ENCODE results near the gene INTS4. TPM values are rescaled to one million over a fixed set of nuclear protein-coding genes. Genes with fewer than 3 reads are reported as not detected.

The INTS4 gene, protein sequence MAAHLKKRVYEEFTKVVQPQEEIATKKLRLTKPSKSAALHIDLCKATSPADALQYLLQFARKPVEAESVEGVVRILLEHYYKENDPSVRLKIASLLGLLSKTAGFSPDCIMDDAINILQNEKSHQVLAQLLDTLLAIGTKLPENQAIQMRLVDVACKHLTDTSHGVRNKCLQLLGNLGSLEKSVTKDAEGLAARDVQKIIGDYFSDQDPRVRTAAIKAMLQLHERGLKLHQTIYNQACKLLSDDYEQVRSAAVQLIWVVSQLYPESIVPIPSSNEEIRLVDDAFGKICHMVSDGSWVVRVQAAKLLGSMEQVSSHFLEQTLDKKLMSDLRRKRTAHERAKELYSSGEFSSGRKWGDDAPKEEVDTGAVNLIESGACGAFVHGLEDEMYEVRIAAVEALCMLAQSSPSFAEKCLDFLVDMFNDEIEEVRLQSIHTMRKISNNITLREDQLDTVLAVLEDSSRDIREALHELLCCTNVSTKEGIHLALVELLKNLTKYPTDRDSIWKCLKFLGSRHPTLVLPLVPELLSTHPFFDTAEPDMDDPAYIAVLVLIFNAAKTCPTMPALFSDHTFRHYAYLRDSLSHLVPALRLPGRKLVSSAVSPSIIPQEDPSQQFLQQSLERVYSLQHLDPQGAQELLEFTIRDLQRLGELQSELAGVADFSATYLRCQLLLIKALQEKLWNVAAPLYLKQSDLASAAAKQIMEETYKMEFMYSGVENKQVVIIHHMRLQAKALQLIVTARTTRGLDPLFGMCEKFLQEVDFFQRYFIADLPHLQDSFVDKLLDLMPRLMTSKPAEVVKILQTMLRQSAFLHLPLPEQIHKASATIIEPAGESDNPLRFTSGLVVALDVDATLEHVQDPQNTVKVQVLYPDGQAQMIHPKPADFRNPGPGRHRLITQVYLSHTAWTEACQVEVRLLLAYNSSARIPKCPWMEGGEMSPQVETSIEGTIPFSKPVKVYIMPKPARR
- total RNA-seq (2014; rRNA removed; shearing (Covaris generic)), result 47.6 TPM in 2 replicates
- 24.6 and 27.2 TPM in 2 replicates for polyA plus RNA-seq (2016; fragmentation: Nextera tagmentation; extraction: Ambion mirVana)
- long read RNA-seq, transcript INTS4-209 (23 exons, 3,156 nt), result major isoform, 7 of 12 reads
- long read RNA-seq, partial matches to known transcripts, result 2 of 12 reads
- long read RNA-seq, other reads (novel, unspliced or antisense), result 2 of 12 reads

DNA sequence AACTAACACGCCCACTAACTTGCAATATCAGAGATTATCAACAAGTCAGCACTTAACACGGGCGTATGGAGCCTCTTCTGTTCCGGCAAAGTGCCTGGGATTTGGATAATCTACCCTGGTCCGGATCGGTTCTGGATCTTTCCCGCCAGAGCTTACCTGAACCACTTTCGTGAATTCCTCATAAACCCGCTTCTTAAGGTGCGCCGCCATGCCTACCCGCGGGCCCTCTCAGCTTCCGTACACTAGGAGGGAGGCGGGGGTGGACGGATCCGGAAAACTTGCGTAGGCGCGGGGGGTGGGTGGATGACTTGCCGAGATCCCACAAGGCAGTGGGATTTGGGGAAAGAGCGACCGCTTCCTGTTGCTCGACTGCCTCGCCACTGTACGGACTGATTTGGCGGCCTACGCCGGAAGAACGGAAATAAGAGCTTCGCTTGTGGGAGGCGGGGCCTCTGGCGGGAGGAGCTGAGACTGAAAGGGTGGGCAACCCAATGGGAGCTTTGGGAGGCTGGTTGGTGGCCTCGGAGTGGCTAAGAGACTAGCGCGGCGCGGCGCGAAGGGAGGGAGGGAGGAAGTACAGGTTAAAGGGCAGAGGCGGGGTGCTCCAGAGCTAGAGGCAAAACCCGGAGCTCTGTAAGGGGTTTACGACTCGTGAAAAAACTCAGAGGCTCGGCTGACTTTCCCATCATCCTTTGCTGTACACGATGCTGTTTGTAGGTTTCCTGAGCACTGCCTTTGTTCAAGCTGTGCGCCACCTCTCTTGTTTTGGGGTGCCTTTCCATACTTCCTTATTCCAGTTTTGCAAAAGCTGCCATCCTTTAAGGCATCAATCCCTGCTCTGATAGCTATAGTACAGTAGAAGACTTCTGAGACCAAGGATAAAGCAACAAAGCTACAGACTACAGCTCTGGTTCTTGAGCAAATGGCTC, at the start of gene INTS4:
Gene INTS4, minus strand, starts transcription at position 235 of the 929 bp plus-strand sequence. Its CDS starts 25 bp downstream, at position 210.
- peaks cover 4% of the 10 kb centered on the region; the same call in 2 of the 3 replicates for H3K36me3 Mint-ChIP-seq (ENCODE audit: low read depth)
- TF ChIP-seq POLR2AphosphoS5 (IDR thresholded peaks at IDR 0.05; ENCODE audit: low read depth) (peak; percentile 51), STAT1 (IDR thresholded peaks at IDR 0.05; ENCODE audit: unreplicated experiment) (no peak), EZH2 (IDR thresholded peaks at IDR 0.05; ENCODE audit: low read depth, unreplicated experiment) (no peak), EZH2phosphoT487 (IDR thresholded peaks at IDR 0.05; ENCODE audit: unreplicated experiment) (no peak), CREB1 (CRISPR knock-in tag; IDR thresholded peaks at IDR 0.05; ENCODE audit: low read depth) (peak; percentile 56), JUNB (IDR thresholded peaks at IDR 0.05; ENCODE audit: unreplicated experiment) (no peak)
- TF ChIP-seq, protein P1, sequence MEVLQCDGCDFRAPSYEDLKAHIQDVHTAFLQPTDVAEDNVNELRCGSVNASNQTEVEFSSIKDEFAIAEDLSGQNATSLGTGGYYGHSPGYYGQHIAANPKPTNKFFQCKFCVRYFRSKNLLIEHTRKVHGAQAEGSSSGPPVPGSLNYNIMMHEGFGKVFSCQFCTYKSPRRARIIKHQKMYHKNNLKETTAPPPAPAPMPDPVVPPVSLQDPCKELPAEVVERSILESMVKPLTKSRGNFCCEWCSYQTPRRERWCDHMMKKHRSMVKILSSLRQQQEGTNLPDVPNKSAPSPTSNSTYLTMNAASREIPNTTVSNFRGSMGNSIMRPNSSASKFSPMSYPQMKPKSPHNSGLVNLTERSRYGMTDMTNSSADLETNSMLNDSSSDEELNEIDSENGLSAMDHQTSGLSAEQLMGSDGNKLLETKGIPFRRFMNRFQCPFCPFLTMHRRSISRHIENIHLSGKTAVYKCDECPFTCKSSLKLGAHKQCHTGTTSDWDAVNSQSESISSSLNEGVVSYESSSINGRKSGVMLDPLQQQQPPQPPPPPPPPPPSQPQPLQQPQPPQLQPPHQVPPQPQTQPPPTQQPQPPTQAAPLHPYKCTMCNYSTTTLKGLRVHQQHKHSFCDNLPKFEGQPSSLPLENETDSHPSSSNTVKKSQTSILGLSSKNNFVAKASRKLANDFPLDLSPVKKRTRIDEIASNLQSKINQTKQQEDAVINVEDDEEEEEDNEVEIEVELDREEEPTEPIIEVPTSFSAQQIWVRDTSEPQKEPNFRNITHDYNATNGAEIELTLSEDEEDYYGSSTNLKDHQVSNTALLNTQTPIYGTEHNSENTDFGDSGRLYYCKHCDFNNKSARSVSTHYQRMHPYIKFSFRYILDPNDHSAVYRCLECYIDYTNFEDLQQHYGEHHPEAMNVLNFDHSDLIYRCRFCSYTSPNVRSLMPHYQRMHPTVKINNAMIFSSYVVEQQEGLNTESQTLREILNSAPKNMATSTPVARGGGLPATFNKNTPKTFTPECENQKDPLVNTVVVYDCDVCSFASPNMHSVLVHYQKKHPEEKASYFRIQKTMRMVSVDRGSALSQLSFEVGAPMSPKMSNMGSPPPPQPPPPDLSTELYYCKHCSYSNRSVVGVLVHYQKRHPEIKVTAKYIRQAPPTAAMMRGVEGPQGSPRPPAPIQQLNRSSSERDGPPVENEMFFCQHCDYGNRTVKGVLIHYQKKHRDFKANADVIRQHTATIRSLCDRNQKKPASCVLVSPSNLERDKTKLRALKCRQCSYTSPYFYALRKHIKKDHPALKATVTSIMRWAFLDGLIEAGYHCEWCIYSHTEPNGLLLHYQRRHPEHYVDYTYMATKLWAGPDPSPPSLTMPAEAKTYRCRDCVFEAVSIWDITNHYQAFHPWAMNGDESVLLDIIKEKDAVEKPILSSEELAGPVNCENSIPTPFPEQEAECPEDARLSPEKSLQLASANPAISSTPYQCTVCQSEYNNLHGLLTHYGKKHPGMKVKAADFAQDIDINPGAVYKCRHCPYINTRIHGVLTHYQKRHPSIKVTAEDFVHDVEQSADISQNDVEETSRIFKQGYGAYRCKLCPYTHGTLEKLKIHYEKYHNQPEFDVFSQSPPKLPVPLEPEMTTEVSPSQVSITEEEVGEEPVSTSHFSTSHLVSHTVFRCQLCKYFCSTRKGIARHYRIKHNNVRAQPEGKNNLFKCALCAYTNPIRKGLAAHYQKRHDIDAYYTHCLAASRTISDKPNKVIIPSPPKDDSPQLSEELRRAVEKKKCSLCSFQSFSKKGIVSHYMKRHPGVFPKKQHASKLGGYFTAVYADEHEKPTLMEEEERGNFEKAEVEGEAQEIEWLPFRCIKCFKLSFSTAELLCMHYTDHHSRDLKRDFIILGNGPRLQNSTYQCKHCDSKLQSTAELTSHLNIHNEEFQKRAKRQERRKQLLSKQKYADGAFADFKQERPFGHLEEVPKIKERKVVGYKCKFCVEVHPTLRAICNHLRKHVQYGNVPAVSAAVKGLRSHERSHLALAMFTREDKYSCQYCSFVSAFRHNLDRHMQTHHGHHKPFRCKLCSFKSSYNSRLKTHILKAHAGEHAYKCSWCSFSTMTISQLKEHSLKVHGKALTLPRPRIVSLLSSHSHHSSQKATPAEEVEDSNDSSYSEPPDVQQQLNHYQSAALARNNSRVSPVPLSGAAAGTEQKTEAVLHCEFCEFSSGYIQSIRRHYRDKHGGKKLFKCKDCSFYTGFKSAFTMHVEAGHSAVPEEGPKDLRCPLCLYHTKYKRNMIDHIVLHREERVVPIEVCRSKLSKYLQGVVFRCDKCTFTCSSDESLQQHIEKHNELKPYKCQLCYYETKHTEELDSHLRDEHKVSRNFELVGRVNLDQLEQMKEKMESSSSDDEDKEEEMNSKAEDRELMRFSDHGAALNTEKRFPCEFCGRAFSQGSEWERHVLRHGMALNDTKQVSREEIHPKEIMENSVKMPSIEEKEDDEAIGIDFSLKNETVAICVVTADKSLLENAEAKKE (CRISPR knock-in tag; IDR thresholded peaks at IDR 0.05), result no peak
- TF ChIP-seq, protein P2, sequence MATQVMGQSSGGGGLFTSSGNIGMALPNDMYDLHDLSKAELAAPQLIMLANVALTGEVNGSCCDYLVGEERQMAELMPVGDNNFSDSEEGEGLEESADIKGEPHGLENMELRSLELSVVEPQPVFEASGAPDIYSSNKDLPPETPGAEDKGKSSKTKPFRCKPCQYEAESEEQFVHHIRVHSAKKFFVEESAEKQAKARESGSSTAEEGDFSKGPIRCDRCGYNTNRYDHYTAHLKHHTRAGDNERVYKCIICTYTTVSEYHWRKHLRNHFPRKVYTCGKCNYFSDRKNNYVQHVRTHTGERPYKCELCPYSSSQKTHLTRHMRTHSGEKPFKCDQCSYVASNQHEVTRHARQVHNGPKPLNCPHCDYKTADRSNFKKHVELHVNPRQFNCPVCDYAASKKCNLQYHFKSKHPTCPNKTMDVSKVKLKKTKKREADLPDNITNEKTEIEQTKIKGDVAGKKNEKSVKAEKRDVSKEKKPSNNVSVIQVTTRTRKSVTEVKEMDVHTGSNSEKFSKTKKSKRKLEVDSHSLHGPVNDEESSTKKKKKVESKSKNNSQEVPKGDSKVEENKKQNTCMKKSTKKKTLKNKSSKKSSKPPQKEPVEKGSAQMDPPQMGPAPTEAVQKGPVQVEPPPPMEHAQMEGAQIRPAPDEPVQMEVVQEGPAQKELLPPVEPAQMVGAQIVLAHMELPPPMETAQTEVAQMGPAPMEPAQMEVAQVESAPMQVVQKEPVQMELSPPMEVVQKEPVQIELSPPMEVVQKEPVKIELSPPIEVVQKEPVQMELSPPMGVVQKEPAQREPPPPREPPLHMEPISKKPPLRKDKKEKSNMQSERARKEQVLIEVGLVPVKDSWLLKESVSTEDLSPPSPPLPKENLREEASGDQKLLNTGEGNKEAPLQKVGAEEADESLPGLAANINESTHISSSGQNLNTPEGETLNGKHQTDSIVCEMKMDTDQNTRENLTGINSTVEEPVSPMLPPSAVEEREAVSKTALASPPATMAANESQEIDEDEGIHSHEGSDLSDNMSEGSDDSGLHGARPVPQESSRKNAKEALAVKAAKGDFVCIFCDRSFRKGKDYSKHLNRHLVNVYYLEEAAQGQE (IDR thresholded peaks at IDR 0.05; ENCODE audit: unreplicated experiment), result no peak
- TF ChIP-seq, protein P3, sequence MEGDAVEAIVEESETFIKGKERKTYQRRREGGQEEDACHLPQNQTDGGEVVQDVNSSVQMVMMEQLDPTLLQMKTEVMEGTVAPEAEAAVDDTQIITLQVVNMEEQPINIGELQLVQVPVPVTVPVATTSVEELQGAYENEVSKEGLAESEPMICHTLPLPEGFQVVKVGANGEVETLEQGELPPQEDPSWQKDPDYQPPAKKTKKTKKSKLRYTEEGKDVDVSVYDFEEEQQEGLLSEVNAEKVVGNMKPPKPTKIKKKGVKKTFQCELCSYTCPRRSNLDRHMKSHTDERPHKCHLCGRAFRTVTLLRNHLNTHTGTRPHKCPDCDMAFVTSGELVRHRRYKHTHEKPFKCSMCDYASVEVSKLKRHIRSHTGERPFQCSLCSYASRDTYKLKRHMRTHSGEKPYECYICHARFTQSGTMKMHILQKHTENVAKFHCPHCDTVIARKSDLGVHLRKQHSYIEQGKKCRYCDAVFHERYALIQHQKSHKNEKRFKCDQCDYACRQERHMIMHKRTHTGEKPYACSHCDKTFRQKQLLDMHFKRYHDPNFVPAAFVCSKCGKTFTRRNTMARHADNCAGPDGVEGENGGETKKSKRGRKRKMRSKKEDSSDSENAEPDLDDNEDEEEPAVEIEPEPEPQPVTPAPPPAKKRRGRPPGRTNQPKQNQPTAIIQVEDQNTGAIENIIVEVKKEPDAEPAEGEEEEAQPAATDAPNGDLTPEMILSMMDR (conservative IDR thresholded peaks at IDR 0.05; ENCODE audit: low read depth in 2 of 2), result no peak

More for the DNA sequence above, at the start of gene INTS4:
- Histone ChIP-seq H4K20me1 (replicated peaks; ENCODE audit: insufficient read depth) (no peaks in the 10 kb centered on the region), H3K27ac (ENCODE audit: low read depth) (peak within 1 kb of the TSS; percentile 96), H3K27me3 (ENCODE audit: insufficient read depth) (no peaks in the 10 kb centered on the region), H3K4me3 (peak within 1 kb of the TSS; percentile 78), H3K4me1 (ENCODE audit: insufficient read depth) (peaks cover 6% of the 10 kb centered on the region; the same call in 1 of the 2 replicates), H3F3A (replicated peaks; ENCODE audit: low read depth) (peaks cover 6% of the 10 kb centered on the region; the same call in 1 of the 2 replicates), H3K4me2 (peak within 1 kb of the TSS; percentile 79), H3K36me3 (ENCODE audit: insufficient read depth) (peaks cover 8% of the 10 kb centered on the region; the same call in 1 of the 2 replicates), H3K9me2 (ENCODE audit: insufficient read depth) (no peaks in the 10 kb centered on the region), H2AFZ (peak within 1 kb of the TSS; percentile 67), H3K79me2 (replicated peaks; ENCODE audit: insufficient read depth) (peaks cover 26% of the 10 kb centered on the region)
- peak; percentile 97 for ATAC-seq
- DNase-seq (ENCODE audit: low spot score), result peak; percentile 100
- peaks cover 9% of the 10 kb centered on the region for H3K4me1 Mint-ChIP-seq
- H3K4me3 Mint-ChIP-seq, result peak within 1 kb of the TSS; percentile 99
- H3K27me3 Mint-ChIP-seq (ENCODE audit: insufficient read depth, low read depth, poor library complexity), result peaks cover 7% of the 10 kb centered on the region
- no peaks in the 10 kb centered on the region for H3K9me3 Mint-ChIP-seq
- peak within 1 kb of the TSS; percentile 97 for H3K27ac Mint-ChIP-seq

All from GM23338 (cell line).